GM19452 (cell line): ENCODE measurements around the gene HBG1.
A peak's percentile ranks its signal among the peaks of the same experiment; 100 is the strongest.
"Not testable (repeated sequence)": the region's sequence is repeated elsewhere in the genome, so short reads cannot be mapped to it uniquely, and the experiment has no call there.

Source experiments
- ATAC-seq: cut with Tn5 transposase; IDR thresholded peaks from one replicate; pipeline ENCODE4 v1.9.1; 2021; ENCODE audit not compliant: unreplicated experiment

The HBG1 gene

GRCh38 chr11:5249807-5250396 is at the start of gene HBG1:
HBG1 (minus strand) TSS chr11:5249857; CDS start chr11:5249804, 53 bp downstream.
- ATAC-seq, result not testable (repeated sequence)

- no peak for ATAC-seq
Measured at GRCh38 chr11:5298451-5298850, 48.8 kb upstream of the HBG1 start.

GRCh38 chr11:5297721-5298323 is 48.2 kb upstream of the HBG1 start:
- ATAC-seq, result no peak

- ATAC-seq, result not testable (repeated sequence)
Measured at GRCh38 chr11:5294342-5294995, 44.8 kb upstream of the HBG1 start.

GRCh38 chr11:5293028-5293427 is 43.4 kb upstream of the HBG1 start:
- no peak for ATAC-seq

- ATAC-seq, result peak; percentile 95
Measured at GRCh38 chr11:5291207-5291838, 41.7 kb upstream of the HBG1 start.

GRCh38 chr11:5290106-5290505 is 40.4 kb upstream of the HBG1 start:
- no peak for ATAC-seq

- ATAC-seq, result no peak
Measured at GRCh38 chr11:5289696-5290095, 40.0 kb upstream of the HBG1 start.

- ATAC-seq, result no peak
Measured at GRCh38 chr11:5288906-5289550, 39.4 kb upstream of the HBG1 start.

- no peak for ATAC-seq
Measured at GRCh38 chr11:5288108-5288905, 38.6 kb upstream of the HBG1 start.

GRCh38 chr11:5286901-5287300 is 37.2 kb upstream of the HBG1 start:
- no peak for ATAC-seq

- no peak for ATAC-seq
Measured at GRCh38 chr11:5286351-5286750, 36.7 kb upstream of the HBG1 start.

GRCh38 chr11:5285703-5286340 is 36.2 kb upstream of the HBG1 start:
- no peak for ATAC-seq

- no peak for ATAC-seq
Measured at GRCh38 chr11:5284637-5285036, 35.0 kb upstream of the HBG1 start.

GRCh38 chr11:5283882-5284281 is 34.2 kb upstream of the HBG1 start:
- ATAC-seq, result no peak

- no peak for ATAC-seq
Measured at GRCh38 chr11:5283086-5283485, 33.4 kb upstream of the HBG1 start.

- ATAC-seq, result no peak
Measured at GRCh38 chr11:5282628-5283027, 33.0 kb upstream of the HBG1 start.

- ATAC-seq, result no peak
Measured at GRCh38 chr11:5281596-5281995, 31.9 kb upstream of the HBG1 start.

- ATAC-seq, result peak; percentile 96
Measured at GRCh38 chr11:5280582-5281102, 31.0 kb upstream of the HBG1 start.

GRCh38 chr11:5279471-5280090 is 29.9 kb upstream of the HBG1 start:
- no peak for ATAC-seq
